ENCODE results near the gene ISG20.
"Not testable (repeated sequence)": the region's sequence is repeated elsewhere in the genome, so short reads cannot be mapped to it uniquely, and the experiment has no call there.

ISG20 gene

DNA sequence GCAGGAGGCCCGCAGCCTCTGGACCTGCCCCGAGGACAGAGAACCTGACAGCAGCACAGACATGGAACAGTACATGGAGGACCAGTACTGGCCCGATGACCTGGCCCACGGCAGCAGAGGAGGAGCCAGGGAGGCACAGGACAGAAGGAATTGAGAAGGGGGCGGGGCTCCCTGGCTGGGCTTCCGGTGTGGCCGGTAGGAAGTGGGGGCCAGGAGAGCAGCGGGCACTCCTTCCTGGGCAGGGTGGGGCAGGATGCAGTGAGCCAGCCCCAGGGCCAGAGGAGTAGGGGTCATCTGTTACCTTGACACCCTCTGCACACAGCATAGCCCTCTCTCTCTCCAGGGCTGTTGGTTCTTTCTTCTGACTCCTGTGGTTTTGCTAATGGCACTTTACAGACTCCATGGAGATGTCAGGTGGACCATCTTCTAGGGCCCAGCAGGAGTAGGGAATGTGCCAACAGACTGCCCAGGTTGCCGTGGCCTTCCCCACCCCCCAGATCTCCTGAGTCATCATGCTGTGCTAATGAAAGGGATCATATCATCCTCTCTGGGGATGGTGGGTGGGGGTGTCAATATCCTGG lies 8.6 kb upstream of the ISG20 start:
- Histone ChIP-seq H3K4me1 (ENCODE audit: control insufficient read depth, low read length) (peaks cover 94% of the 10 kb centered on the region), H3K4me3 (ENCODE audit: low read length) (no peak overlapping the region), H3K79me2 (ENCODE audit: control insufficient read depth, low read length) (peaks cover 83% of the 10 kb centered on the region), H3K9me2 (replicated peaks; ENCODE audit: control insufficient read depth, low read length) (no peaks in the 10 kb centered on the region), H3K36me3 (ENCODE audit: control insufficient read depth, low read length) (peaks cover 91% of the 10 kb centered on the region), H3K27ac (ENCODE audit: low read depth, low read length) (peak overlapping the region; percentile 97; the same call in 1 of the 2 replicates), H3K4me2 (ENCODE audit: low read length) (no peak overlapping the region), H3K27me3 (ENCODE audit: control insufficient read depth, low read length) (no peaks in the 10 kb centered on the region), H4K20me1 (ENCODE audit: control insufficient read depth, insufficient read depth, low read depth, low read length) (peaks cover 22% of the 10 kb centered on the region), H3K9me3 (ENCODE audit: control insufficient read depth, insufficient read depth, low read length) (no peaks in the 10 kb centered on the region), H3F3A (ENCODE audit: control insufficient read depth, insufficient read depth) (peaks cover 32% of the 10 kb centered on the region)
- no peak for TF ChIP-seq EZH2phosphoT487 (IDR thresholded peaks at IDR 0.05; ENCODE audit: borderline replicate concordance, low read length)
- TF ChIP-seq, protein P1, sequence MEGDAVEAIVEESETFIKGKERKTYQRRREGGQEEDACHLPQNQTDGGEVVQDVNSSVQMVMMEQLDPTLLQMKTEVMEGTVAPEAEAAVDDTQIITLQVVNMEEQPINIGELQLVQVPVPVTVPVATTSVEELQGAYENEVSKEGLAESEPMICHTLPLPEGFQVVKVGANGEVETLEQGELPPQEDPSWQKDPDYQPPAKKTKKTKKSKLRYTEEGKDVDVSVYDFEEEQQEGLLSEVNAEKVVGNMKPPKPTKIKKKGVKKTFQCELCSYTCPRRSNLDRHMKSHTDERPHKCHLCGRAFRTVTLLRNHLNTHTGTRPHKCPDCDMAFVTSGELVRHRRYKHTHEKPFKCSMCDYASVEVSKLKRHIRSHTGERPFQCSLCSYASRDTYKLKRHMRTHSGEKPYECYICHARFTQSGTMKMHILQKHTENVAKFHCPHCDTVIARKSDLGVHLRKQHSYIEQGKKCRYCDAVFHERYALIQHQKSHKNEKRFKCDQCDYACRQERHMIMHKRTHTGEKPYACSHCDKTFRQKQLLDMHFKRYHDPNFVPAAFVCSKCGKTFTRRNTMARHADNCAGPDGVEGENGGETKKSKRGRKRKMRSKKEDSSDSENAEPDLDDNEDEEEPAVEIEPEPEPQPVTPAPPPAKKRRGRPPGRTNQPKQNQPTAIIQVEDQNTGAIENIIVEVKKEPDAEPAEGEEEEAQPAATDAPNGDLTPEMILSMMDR (IDR thresholded peaks at IDR 0.05; ENCODE audit: low read depth, low read length, poor library complexity, severe bottlenecking): no peak

DNA sequence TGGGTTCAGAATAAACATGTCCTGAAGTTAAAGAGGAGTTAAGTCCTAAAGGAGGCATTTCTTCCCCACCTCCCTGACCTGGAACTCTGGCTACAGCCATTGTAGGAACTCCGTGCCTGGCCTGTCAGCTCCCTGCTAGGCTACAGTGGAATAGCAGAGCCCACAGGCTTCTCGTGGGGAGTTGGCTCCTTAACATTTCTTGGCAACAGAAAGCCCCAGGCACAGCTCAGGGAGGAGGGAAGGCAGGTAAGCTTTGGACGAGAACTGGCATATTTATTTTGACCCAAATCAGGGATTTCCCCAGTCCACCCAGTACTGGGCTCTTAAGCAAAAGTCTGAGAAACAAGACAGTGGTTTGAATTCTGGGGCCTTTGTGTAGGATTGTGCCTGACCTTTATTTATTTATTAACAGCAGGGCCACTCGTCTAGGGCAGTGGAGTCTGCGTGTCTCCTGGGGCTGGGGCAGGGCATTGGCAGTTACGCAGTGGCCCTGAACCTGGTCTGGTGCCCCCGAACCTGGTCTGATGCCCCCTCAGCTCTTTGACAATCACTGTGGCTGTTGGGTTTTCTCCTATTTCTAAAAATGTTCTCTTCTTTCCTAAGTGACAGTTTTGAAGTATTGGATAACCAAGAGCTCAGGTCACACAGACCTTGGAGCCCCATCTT lies 7.9 kb upstream of the ISG20 start:
- no peaks in the 10 kb centered on the region for H3K9me2 ChIP-seq (replicated peaks; ENCODE audit: control insufficient read depth, low read length)
- no peak overlapping the region for H3K4me3 ChIP-seq (ENCODE audit: low read length)
- no peak overlapping the region for H3K4me2 ChIP-seq (ENCODE audit: low read length)
- no peaks in the 10 kb centered on the region for H3K27me3 ChIP-seq (ENCODE audit: control insufficient read depth, low read length)
- no peaks in the 10 kb centered on the region for H3K9me3 ChIP-seq (ENCODE audit: control insufficient read depth, insufficient read depth, low read length)
- TF ChIP-seq, protein P1 (IDR thresholded peaks at IDR 0.05; ENCODE audit: low read depth, low read length, poor library complexity, severe bottlenecking): no peak
- no peak for TF ChIP-seq EZH2phosphoT487 (IDR thresholded peaks at IDR 0.05; ENCODE audit: borderline replicate concordance, low read length)
- peaks cover 90% of the 10 kb centered on the region for H3K36me3 ChIP-seq (ENCODE audit: control insufficient read depth, low read length)
- H3K27ac ChIP-seq (ENCODE audit: low read depth, low read length): peak overlapping the region; percentile 97
- H3F3A ChIP-seq (ENCODE audit: control insufficient read depth, insufficient read depth): peaks cover 38% of the 10 kb centered on the region
- H3K79me2 ChIP-seq (ENCODE audit: control insufficient read depth, low read length): peaks cover 79% of the 10 kb centered on the region
- peaks cover 97% of the 10 kb centered on the region for H3K4me1 ChIP-seq (ENCODE audit: control insufficient read depth, low read length)
- peaks cover 19% of the 10 kb centered on the region for H4K20me1 ChIP-seq (ENCODE audit: control insufficient read depth, insufficient read depth, low read depth, low read length)

DNA sequence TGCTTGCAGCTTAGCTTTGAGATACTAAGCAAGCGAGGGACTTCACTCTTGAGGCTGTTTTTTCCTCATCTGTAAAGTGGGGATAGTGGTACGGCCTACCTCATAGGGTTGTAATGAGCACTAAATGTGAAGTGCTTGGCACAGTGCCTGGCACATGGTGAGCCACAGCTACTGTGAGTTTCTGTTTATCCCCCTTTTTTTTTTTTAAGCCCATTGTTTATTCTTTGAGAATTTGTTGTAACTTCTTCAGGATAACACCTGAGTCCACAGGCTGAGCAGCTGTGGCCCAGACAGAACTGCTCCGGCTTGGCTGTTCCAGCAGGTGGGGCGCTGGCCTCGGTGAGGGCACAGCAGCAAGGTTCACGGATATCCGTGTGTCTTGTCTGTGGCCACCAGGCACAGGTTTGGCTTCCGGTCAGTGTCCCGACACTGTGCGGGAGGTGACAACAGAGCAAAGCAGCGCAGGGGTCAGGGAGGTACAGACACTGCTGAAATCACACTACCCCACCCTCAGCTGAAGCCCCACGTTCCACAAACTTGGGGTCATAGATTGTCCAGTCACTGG lies 7.3 kb upstream of the ISG20 start:
- peak overlapping the region; percentile 97 for H3K27ac ChIP-seq (ENCODE audit: low read depth, low read length)
- H3F3A ChIP-seq (ENCODE audit: control insufficient read depth, insufficient read depth): peaks cover 39% of the 10 kb centered on the region
- H3K79me2 ChIP-seq (ENCODE audit: control insufficient read depth, low read length): peaks cover 79% of the 10 kb centered on the region
- H3K4me2 ChIP-seq (ENCODE audit: low read length): peak overlapping the region; percentile 12; the same call in 1 of the 2 replicates
- H3K9me2 ChIP-seq (replicated peaks; ENCODE audit: control insufficient read depth, low read length): no peaks in the 10 kb centered on the region
- 0 out of 2 replicates have a peak overlapping the region, but pooled peaks have one; percentile 15 for H3K4me3 ChIP-seq (ENCODE audit: low read length)
- peaks cover 90% of the 10 kb centered on the region for H3K36me3 ChIP-seq (ENCODE audit: control insufficient read depth, low read length)
- H3K9me3 ChIP-seq (ENCODE audit: control insufficient read depth, insufficient read depth, low read length): no peaks in the 10 kb centered on the region
- TF ChIP-seq EZH2phosphoT487 (IDR thresholded peaks at IDR 0.05; ENCODE audit: borderline replicate concordance, low read length): no peak
- TF ChIP-seq, protein P1 (IDR thresholded peaks at IDR 0.05; ENCODE audit: low read depth, low read length, poor library complexity, severe bottlenecking): no peak
- no peaks in the 10 kb centered on the region for H3K27me3 ChIP-seq (ENCODE audit: control insufficient read depth, low read length)
- H4K20me1 ChIP-seq (ENCODE audit: control insufficient read depth, insufficient read depth, low read depth, low read length): peaks cover 14% of the 10 kb centered on the region
- peaks cover 97% of the 10 kb centered on the region for H3K4me1 ChIP-seq (ENCODE audit: control insufficient read depth, low read length)

DNA sequence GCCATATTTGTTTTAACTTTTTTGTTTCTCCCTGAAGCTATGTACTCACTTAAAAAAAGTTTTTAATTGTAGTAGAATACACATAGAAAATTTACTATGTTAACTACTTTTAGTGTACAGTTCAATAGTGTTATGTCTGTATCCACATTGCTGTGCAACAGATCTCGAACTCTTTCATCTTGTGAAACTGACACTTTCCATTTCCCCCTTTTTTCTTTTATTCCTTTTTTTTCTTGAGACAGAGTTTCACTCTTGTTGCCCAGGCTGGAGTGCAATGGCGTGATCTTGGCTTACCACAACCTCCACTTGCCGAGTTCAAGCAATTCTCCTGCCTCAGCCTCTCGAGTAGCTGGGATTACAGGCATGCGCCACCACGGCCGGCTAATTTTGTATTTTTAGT lies 6.0 kb upstream of the ISG20 start:
- peaks cover 97% of the 10 kb centered on the region for H3K4me1 ChIP-seq (ENCODE audit: control insufficient read depth, low read length)
- not testable (repeated sequence) for H4K20me1 ChIP-seq (ENCODE audit: control insufficient read depth, insufficient read depth, low read depth, low read length); H3K9me2 ChIP-seq (replicated peaks; ENCODE audit: control insufficient read depth, low read length); H3K27me3 ChIP-seq (ENCODE audit: control insufficient read depth, low read length); H3K9me3 ChIP-seq (ENCODE audit: control insufficient read depth, insufficient read depth, low read length); H3K4me3 ChIP-seq (ENCODE audit: low read length)
- peak overlapping the region; percentile 97 for H3K27ac ChIP-seq (ENCODE audit: low read depth, low read length)
- H3K4me2 ChIP-seq (ENCODE audit: low read length): peak overlapping the region; percentile 37
- peaks cover 44% of the 10 kb centered on the region for H3F3A ChIP-seq (ENCODE audit: control insufficient read depth, insufficient read depth)
- H3K36me3 ChIP-seq (ENCODE audit: control insufficient read depth, low read length): peaks cover 85% of the 10 kb centered on the region
- H3K79me2 ChIP-seq (ENCODE audit: control insufficient read depth, low read length): peaks cover 79% of the 10 kb centered on the region
